Keratinocyte (primary cell): ENCODE data around the gene SNX30. TPM values are rescaled to one million over a fixed set of nuclear protein-coding genes. Genes with fewer than 3 reads are reported as not detected.

ENCODE experiments used
- DNase-seq: peaks from one replicate; pipeline ENCODE4 v3.0.0-alpha.2; 2011; ENCODE audit warnings: low read depth, missing footprints, low spot score
- FAIRE-seq: peaks from 2 replicates; lab custom pipeline; 2011; peaks lifted over from hg19 to GRCh38; lab: Jason Lieb, UNC
- H2AFZ ChIP-seq: 2 replicates; pipeline ENCODE4 v1.6.0; 2012; ENCODE audit warnings: low read length, control low read depth, inconsistent platforms; ENCODE audit not compliant: control insufficient read depth
- H3K27ac ChIP-seq: 2 replicates; pipeline ENCODE4 v1.5.1; 2011; ENCODE audit warnings: low read length; ENCODE audit not compliant: control insufficient read depth, insufficient read depth
- H3K27me3 ChIP-seq: 3 replicates; pipeline ENCODE4 v1.6.0; 2011; ENCODE audit warnings: low read length; ENCODE audit not compliant: control insufficient read depth, insufficient read depth; ENCODE audit errors: extremely low read depth
- H3K36me3 ChIP-seq, 2 experiments: 2 replicates in 1 of 2; 3 replicates in 1 of 2; pipeline ENCODE4 v1.5.1; 2011; ENCODE audit warnings: low read length in 2 of 2, mild to moderate bottlenecking in 1 of 2; ENCODE audit not compliant: control insufficient read depth in 2 of 2, insufficient read depth in 2 of 2; ENCODE audit errors: extremely low read depth in 1 of 2
- H3K4me1 ChIP-seq: 3 replicates; pipeline ENCODE4 v1.5.1; 2011; ENCODE audit warnings: low read length; ENCODE audit not compliant: control insufficient read depth, insufficient read depth; ENCODE audit errors: extremely low read depth
- H3K4me2 ChIP-seq: 3 replicates; pipeline ENCODE4 v1.6.0; 2011; ENCODE audit warnings: low read depth, low read length; ENCODE audit not compliant: control insufficient read depth, insufficient read depth; ENCODE audit errors: extremely low read depth
- H3K4me3 ChIP-seq, 3 experiments: fragments of 200-600 bp in 1 of 3; sonication (generic) in 1 of 3; 2 replicates in 2 of 3; 3 replicates in 1 of 3; pipeline ENCODE4 v1.5.1; 2011 to 2016; ENCODE audit warnings: low read length in 3 of 3, mild to moderate bottlenecking in 3 of 3, control low read depth in 2 of 3, inconsistent platforms in 1 of 3, low read depth in 1 of 3, mixed read lengths in 1 of 3, mixed run types in 1 of 3, moderate library complexity in 1 of 3; ENCODE audit not compliant: control insufficient read depth in 2 of 3, insufficient read depth in 2 of 3; ENCODE audit errors: extremely low read depth in 1 of 3
- H3K79me2 ChIP-seq: 2 replicates; pipeline ENCODE4 v1.6.0; 2012; ENCODE audit warnings: low read length; ENCODE audit not compliant: control insufficient read depth, insufficient read depth
- H3K9ac ChIP-seq: 3 replicates; pipeline ENCODE4 v1.6.0; 2011; ENCODE audit warnings: low read length; ENCODE audit not compliant: control insufficient read depth, insufficient read depth; ENCODE audit errors: extremely low read depth
- H3K9me1 ChIP-seq: 3 replicates; pipeline ENCODE4 v1.6.0; 2011; ENCODE audit warnings: low read length; ENCODE audit not compliant: control insufficient read depth, insufficient read depth; ENCODE audit errors: extremely low read depth
- H3K9me3 ChIP-seq: 2 replicates; pipeline ENCODE4 v1.5.1; 2012; ENCODE audit warnings: low read depth, low read length; ENCODE audit not compliant: control insufficient read depth
- H4K20me1 ChIP-seq: 3 replicates; pipeline ENCODE4 v1.6.0; 2011; ENCODE audit warnings: low read length; ENCODE audit not compliant: control insufficient read depth, insufficient read depth; ENCODE audit errors: extremely low read depth
- EZH2 ChIP-seq: IDR thresholded peaks from one replicate; pipeline ENCODE4 v1.6.1; 2012; ENCODE audit warnings: inconsistent platforms, mild to moderate bottlenecking, low read length, moderate library complexity
- dilution Hi-C: fragments of 300-500 bp; cut with MboI; formaldehyde crosslinking; loops from one replicate; pipeline ENCODE4 v1.7.0; 2020; ENCODE audit warnings: low sequenced_read_pairs; ENCODE audit not compliant: extremely low pct_ligation_motif_present
- polyA plus RNA-seq, 5 experiments: library from polyadenylated mRNA; depleted of rRNA in 3 of 5; stranded (reverse) in 3 of 5; stranded (forward) in 1 of 5; unstranded in 1 of 5; fragments of >200 nt; gene quantifications; 1 replicate in 1 of 5; 2 replicates in 3 of 5; 3 replicates in 1 of 5; pipeline versions ENCODE4 v1.2.1 to v1.2.3, GENCODE V29; 2011 to 2012; ENCODE audit warnings: missing spikeins in 2 of 5, low read depth in 1 of 5, low replicate concordance in 1 of 5
- TF ChIP-seq, protein P1 (sequence below), 3 experiments: IDR thresholded peaks in 1 of 3; conservative IDR thresholded peaks in 1 of 3; optimal IDR thresholded peaks in 1 of 3; 2 replicates in 2 of 3; 3 replicates in 1 of 3; pipeline versions ENCODE3 to v1.5.1; 2011; ENCODE audit warnings: low read length in 3 of 3, mild to moderate bottlenecking in 3 of 3, moderate library complexity in 2 of 3, control low read depth in 1 of 3, inconsistent platforms in 1 of 3; ENCODE audit not compliant: insufficient read depth in 2 of 3; ENCODE audit errors: extremely low read depth in 1 of 3

SNX30 gene
- polyA plus RNA-seq, 1 donor (not counting 4 experiments of a cell fraction or from before 2014, with no cell fraction given) = 9.0 TPM

DNA sequence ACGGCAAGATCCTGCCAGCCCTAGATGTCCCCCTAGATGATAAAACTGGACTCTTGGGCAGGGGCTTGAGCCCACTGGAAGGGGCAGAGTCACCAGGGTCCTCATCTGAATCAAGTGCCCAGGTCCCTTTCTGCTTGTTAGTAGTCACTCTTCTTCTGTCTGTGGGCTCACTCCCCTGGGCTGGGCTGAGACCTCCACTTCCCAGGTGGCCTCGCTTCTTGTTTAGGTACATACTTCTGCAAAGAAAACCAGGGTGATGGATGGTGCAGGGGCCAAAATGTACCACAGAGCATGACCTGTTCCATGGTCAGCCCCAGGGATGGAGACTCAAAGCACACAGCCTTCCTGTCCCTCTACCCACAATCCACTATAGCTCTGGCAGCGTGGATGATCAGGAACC, 141.0 kb downstream of the SNX30 start:
- no peak overlapping the region for H3K4me3 ChIP-seq
- dilution Hi-C loops = no loop called here
- no peak overlapping the region for H2AFZ ChIP-seq
- H3K27me3 ChIP-seq = peaks cover 20% of the 10 kb centered on the region
- H3K36me3 ChIP-seq = no peaks in the 10 kb centered on the region
- TF ChIP-seq, protein P1, sequence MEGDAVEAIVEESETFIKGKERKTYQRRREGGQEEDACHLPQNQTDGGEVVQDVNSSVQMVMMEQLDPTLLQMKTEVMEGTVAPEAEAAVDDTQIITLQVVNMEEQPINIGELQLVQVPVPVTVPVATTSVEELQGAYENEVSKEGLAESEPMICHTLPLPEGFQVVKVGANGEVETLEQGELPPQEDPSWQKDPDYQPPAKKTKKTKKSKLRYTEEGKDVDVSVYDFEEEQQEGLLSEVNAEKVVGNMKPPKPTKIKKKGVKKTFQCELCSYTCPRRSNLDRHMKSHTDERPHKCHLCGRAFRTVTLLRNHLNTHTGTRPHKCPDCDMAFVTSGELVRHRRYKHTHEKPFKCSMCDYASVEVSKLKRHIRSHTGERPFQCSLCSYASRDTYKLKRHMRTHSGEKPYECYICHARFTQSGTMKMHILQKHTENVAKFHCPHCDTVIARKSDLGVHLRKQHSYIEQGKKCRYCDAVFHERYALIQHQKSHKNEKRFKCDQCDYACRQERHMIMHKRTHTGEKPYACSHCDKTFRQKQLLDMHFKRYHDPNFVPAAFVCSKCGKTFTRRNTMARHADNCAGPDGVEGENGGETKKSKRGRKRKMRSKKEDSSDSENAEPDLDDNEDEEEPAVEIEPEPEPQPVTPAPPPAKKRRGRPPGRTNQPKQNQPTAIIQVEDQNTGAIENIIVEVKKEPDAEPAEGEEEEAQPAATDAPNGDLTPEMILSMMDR (optimal IDR thresholded peaks at IDR 0.05 in 1 of 3, IDR thresholded peaks at IDR 0.05 in 1 of 3, conservative IDR thresholded peaks at IDR 0.05 in 1 of 3; ENCODE audit: extremely low read depth in 1 of 3, insufficient read depth in 2 of 3, low read length in 3 of 3) = no peak
- no peak for TF ChIP-seq EZH2
- H3K79me2 ChIP-seq = no peaks in the 10 kb centered on the region
- no peak for FAIRE-seq
- no peaks in the 10 kb centered on the region for H3K9me3 ChIP-seq
- H4K20me1 ChIP-seq = no peaks in the 10 kb centered on the region
- H3K9me1 ChIP-seq = no peaks in the 10 kb centered on the region
- H3K27ac ChIP-seq = no peak overlapping the region
- H3K9ac ChIP-seq = no peak overlapping the region
- H3K4me1 ChIP-seq = no peaks in the 10 kb centered on the region
- no peak overlapping the region for H3K4me2 ChIP-seq
- no peak for DNase-seq

GRCh38 chr9:112892981-112893380, 142.4 kb downstream of the SNX30 start:
- H3K4me1 ChIP-seq = no peaks in the 10 kb centered on the region
- no peaks in the 10 kb centered on the region for H3K79me2 ChIP-seq
- H3K9me3 ChIP-seq = no peaks in the 10 kb centered on the region
- H3K36me3 ChIP-seq = no peaks in the 10 kb centered on the region
- H3K9me1 ChIP-seq = no peaks in the 10 kb centered on the region
- no peak overlapping the region for H3K27ac ChIP-seq
- dilution Hi-C loops = no loop called here
- H3K9ac ChIP-seq = no peak overlapping the region
- FAIRE-seq = no peak
- no peak overlapping the region for H2AFZ ChIP-seq
- no peak for DNase-seq
- H3K27me3 ChIP-seq = peaks cover 20% of the 10 kb centered on the region
- no peak overlapping the region for H3K4me3 ChIP-seq
- H3K4me2 ChIP-seq = no peak overlapping the region
- TF ChIP-seq EZH2 = no peak
- TF ChIP-seq, protein P1 (optimal IDR thresholded peaks at IDR 0.05 in 1 of 3, IDR thresholded peaks at IDR 0.05 in 1 of 3, conservative IDR thresholded peaks at IDR 0.05 in 1 of 3; ENCODE audit: extremely low read depth in 1 of 3, insufficient read depth in 2 of 3, low read length in 3 of 3) = no peak
- H4K20me1 ChIP-seq = no peaks in the 10 kb centered on the region
